ENCODE results near the gene COTL1. TPM values are rescaled to one million over a fixed set of nuclear protein-coding genes. Genes with fewer than 3 reads are reported as not detected.

Gene COTL1
- total RNA-seq, 1 donor from 2014 or later: 210 TPM

GRCh38 chr16:84611041-84611440 lies 6.8 kb downstream of the COTL1 start:
- H3K4me3 ChIP-seq (ENCODE audit: low read depth, low read length): no peak overlapping the region
- TF ChIP-seq, protein P1, sequence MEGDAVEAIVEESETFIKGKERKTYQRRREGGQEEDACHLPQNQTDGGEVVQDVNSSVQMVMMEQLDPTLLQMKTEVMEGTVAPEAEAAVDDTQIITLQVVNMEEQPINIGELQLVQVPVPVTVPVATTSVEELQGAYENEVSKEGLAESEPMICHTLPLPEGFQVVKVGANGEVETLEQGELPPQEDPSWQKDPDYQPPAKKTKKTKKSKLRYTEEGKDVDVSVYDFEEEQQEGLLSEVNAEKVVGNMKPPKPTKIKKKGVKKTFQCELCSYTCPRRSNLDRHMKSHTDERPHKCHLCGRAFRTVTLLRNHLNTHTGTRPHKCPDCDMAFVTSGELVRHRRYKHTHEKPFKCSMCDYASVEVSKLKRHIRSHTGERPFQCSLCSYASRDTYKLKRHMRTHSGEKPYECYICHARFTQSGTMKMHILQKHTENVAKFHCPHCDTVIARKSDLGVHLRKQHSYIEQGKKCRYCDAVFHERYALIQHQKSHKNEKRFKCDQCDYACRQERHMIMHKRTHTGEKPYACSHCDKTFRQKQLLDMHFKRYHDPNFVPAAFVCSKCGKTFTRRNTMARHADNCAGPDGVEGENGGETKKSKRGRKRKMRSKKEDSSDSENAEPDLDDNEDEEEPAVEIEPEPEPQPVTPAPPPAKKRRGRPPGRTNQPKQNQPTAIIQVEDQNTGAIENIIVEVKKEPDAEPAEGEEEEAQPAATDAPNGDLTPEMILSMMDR (IDR thresholded peaks at IDR 0.05; ENCODE audit: insufficient read depth, low read length, poor library complexity, severe bottlenecking): no peak
- H3K27me3 ChIP-seq (ENCODE audit: control insufficient read depth, insufficient read depth, low read length): no peaks in the 10 kb centered on the region
- DNase-seq (ENCODE audit: low read depth): no peak
- H3K36me3 ChIP-seq (ENCODE audit: control insufficient read depth, insufficient read depth, low read length): peaks cover 5% of the 10 kb centered on the region

DNA sequence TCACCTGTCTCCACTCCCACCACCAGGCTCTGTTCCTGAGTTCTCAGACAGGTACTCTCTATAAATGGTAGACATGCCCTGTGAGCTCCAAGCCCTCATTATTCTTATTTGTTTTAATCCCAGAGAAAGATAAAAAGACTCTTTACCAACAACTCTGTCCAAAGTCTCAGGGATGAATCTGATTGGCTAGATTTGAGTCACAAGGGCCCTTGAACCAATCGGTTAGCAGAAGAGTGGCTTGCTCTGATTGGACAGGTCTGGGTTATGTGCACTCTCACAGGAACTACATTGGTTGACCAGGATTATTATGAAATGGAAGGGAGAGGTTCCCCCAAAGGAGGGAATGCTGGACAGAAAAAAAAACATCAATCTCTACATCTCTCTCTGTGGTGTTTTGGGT lies 7.5 kb downstream of the COTL1 start:
- no peak overlapping the region for H3K4me3 ChIP-seq (ENCODE audit: low read depth, low read length)
- TF ChIP-seq, protein P1 (IDR thresholded peaks at IDR 0.05; ENCODE audit: insufficient read depth, low read length, poor library complexity, severe bottlenecking): no peak
- DNase-seq (ENCODE audit: low read depth): no peak
- H3K36me3 ChIP-seq (ENCODE audit: control insufficient read depth, insufficient read depth, low read length): peaks cover 5% of the 10 kb centered on the region
- no peaks in the 10 kb centered on the region for H3K27me3 ChIP-seq (ENCODE audit: control insufficient read depth, insufficient read depth, low read length)

DNA sequence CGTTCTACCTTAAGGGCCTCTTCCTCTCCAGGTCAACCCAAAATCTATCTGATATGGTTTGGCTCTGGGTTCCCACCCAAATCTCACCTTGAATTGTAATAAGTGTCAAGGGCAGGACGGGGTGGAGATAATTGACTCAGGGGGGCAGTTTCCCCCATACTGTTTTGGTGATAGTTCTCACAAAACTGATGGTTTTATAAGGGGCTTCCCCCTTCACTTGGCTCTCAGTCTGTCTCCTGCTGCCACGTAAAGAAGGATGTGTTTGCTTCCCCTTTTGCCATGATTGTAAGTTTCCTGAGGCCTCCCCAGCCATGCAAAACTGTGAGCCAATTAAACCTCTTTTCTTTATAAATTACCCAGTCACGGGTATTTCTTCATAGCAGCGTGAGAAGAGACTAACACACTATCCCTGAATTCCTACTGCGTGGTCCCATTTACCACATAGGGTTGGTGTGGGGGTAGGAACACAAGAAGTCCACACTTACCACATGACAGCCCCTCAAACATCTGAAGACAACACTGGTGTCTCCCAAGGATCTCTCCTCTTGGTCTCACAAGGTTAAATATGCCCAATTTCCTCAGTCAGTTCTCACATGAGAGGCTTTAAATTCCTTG lies 8.2 kb downstream of the COTL1 start:
- DNase-seq (ENCODE audit: low read depth): no peak
- no peak overlapping the region for H3K4me3 ChIP-seq (ENCODE audit: low read depth, low read length)
- TF ChIP-seq, protein P1 (IDR thresholded peaks at IDR 0.05; ENCODE audit: insufficient read depth, low read length, poor library complexity, severe bottlenecking): no peak
- H3K36me3 ChIP-seq (ENCODE audit: control insufficient read depth, insufficient read depth, low read length): peaks cover 5% of the 10 kb centered on the region
- H3K27me3 ChIP-seq (ENCODE audit: control insufficient read depth, insufficient read depth, low read length): no peaks in the 10 kb centered on the region

DNA sequence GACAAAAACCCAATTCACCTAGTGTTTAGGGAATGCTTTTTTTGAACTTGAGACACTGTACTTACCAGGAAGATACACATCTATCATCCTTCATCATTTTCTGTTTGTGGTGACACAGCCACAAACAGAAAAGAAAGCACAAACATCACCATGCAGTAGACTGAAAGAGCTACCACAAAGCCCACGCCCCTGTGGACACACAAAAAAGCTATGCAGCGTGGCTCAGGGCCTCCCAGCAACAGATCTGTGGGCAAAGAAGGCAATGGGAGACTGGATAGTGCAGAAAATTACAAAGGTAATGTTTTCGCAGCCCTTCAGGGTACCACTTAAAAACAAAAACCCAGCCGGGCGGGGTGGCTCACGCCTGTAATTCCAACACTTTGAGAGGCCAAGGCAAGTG lies 9.6 kb downstream of the COTL1 start:
- DNase-seq (ENCODE audit: low read depth): no peak
- TF ChIP-seq, protein P1 (IDR thresholded peaks at IDR 0.05; ENCODE audit: insufficient read depth, low read length, poor library complexity, severe bottlenecking): no peak
- no peak overlapping the region for H3K4me3 ChIP-seq (ENCODE audit: low read depth, low read length)
- peaks cover 4% of the 10 kb centered on the region for H3K36me3 ChIP-seq (ENCODE audit: control insufficient read depth, insufficient read depth, low read length)
- no peaks in the 10 kb centered on the region for H3K27me3 ChIP-seq (ENCODE audit: control insufficient read depth, insufficient read depth, low read length)

DNA sequence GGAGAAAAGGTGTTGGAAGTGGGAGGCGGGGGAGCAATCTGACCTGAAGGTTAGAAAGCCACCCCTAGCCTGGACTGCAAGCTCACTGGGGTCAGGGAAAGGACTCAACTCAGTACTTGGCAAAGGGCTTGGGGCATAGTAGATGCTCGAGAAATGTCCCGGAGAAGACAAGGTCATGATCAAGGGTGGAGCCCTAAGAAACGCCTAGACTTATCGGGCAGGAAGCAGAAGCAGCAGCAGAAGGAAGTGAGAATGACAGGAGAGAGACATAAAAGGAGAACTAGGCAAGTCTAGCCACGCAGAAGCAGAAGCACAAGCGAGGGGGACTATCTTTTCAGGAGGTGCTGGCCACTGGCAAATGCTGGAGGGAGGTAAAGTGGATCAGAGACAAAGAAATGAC lies 10.2 kb downstream of the COTL1 start:
- no peak for DNase-seq (ENCODE audit: low read depth)
- Histone ChIP-seq H3K36me3 (ENCODE audit: control insufficient read depth, insufficient read depth, low read length) (peaks cover 4% of the 10 kb centered on the region), H3K4me3 (ENCODE audit: low read depth, low read length) (no peak overlapping the region), H3K27me3 (ENCODE audit: control insufficient read depth, insufficient read depth, low read length) (no peaks in the 10 kb centered on the region)
- TF ChIP-seq, protein P1 (IDR thresholded peaks at IDR 0.05; ENCODE audit: insufficient read depth, low read length, poor library complexity, severe bottlenecking): no peak

DNA sequence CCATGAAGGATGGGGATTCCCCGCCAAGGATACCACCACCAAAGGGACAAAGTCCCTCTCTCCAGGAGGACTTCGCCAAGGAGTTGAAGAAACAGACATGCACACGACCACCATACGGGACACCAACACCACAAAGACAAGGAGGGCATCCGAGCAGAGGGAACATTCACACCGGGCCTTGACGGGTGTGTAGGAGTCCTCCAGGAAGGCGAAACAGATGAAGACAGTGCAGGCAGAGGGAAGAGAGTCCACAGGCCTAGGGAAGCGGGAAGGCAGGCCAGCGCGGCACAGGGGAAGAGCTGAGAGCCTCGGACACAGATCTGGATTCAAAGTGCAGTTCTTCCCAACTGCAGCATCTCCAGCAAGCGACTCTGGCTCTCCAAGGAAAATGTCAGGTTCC lies 10.8 kb downstream of the COTL1 start:
- peaks cover 4% of the 10 kb centered on the region for H3K36me3 ChIP-seq (ENCODE audit: control insufficient read depth, insufficient read depth, low read length)
- H3K4me3 ChIP-seq (ENCODE audit: low read depth, low read length): no peak overlapping the region
- no peaks in the 10 kb centered on the region for H3K27me3 ChIP-seq (ENCODE audit: control insufficient read depth, insufficient read depth, low read length)
- DNase-seq (ENCODE audit: low read depth): no peak
- TF ChIP-seq, protein P1 (IDR thresholded peaks at IDR 0.05; ENCODE audit: insufficient read depth, low read length, poor library complexity, severe bottlenecking): no peak

Data from kidney epithelial cell (primary cell).